NCI-H526 treated with DMSO at 0.1 percent for 48 hours (cell line): ENCODE results near the gene LENG1.
"Not testable (repeated sequence)": the region's sequence is repeated elsewhere in the genome, so short reads cannot be mapped to it uniquely, and the experiment has no call there.

Experiments used
- DNase-seq: peaks from one replicate; lab custom pipeline; 2025; lab: John Stamatoyannopoulos, UW

LENG1 gene

DNA sequence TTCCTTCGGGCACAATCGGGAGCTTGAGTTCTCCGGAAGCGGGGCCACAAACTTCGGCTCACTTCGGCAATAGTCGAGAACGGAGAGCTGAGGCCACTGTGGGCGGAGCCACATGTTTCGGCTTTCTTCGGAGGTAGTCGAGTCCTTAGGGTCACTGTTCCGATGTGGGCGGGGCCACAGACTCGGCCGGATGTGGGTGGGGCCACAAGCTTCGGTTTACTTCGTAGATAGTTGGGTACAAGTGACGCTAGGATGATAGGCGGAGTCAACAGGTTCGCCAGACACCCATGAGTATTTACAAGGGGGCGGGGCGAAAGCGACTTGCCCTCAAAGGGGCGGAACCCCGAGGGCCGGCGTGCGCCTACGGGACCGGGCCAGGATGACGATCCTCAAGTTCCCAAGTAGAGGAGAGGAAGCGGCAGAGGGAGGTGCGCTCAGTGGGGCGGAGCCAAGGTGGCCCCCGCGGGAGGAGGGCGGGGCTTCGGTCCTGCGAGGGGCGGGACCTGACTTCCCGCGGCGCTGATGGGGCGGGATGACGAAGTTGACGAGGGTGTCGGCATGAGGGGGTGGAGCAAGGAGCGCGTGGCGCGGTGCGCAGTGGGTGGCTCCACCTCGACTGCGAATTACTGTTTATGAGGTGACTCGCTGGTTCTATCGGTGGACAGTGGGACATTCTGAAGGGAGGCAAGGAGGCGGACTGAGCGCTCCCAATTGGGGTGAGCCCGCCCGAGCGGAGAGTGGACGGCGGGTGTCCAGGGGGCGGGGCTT lies 30.4 kb upstream of the LENG1 start:
- DNase-seq = peak; percentile 100

DNA sequence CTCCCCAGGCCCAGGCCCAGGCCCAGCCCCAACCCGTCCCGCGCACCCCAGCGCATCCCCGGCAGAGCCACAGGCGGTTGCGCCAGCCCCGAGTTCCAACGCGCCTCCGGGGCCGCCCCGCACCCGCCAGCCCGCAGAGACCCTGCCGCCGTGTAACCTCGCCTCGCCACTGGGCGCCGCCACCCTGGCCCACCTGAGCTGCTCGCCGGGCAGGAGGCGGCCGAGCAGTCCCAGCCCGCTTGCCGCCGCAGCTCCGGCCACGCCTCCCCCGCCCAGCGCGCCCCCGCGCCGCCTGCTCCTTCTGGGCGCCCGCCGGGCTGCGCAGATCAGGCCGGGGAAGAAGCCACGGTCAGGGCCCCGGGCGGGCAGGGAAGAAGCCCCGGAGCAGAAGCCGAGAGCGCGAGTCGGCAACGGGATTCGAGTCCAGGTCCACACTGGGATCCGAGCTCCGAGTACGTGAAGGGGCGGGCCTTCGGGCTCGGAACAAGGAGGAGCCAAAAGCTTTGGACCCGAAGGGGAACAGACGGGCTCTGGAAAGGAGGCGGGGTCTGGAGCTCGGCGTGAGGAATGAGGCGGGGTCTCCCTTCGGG lies 29.7 kb upstream of the LENG1 start, which contains the start of gene MBOAT7:
Gene MBOAT7 (minus strand): TSS at position 436 of the 590 bp plus-strand sequence. CDS start 1,072 bp downstream, outside the sequence.
- no peak for DNase-seq

DNA sequence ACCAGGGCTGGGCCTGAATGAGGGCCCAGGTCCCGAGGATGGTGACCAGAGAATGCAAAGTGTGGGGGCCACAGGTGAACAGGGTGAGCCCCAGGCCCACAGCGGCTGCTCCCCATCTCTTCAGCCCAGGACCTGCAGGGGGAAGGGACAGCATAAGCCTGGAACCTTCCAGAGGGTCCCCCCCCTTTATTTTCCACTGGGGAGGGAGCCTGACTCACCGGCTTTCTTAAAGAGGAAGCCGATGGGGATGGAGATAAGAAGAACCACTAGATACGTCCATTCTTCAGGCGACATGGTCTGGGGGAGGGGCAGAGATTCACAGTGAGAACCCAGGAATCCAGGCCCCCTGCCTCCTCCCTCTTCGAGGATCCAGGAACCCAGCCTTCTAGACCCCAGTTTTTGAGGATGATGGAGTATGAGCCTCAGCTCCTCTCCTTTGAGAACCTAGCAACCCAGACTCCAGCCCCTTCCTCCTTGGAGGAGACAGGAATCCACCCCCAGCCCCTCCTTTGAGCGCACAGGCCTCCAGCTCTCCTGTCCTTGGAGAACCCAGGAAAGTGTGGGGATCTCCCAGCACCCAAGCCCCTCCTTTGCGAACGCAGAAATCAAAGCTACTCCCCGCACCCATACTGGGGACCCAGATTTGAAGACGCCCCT lies 28.8 kb upstream of the LENG1 start:
- DNase-seq = no peak

DNA sequence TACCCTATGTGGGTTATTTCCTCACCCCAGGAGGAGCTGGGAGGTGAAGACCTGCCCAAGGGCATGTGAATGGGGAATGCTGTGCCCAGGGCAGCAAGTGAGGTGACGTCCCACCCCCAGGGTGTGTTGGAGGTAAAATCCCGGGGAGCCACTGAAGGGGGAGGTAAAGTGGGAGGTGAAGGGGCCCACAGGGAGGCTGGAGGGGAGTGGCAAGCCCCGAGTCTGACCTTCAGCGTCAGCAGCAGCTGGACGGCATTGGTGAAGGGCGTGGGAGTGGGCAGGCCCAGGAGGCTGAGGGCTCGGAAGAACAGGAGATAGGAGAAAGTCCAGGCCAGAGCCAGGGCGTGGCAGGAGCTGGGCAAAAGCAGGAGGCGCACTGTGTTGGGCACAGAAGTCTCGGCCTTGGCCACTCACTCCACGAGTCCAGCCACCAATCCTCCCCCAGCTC lies 27.4 kb upstream of the LENG1 start:
- DNase-seq = no peak

DNA sequence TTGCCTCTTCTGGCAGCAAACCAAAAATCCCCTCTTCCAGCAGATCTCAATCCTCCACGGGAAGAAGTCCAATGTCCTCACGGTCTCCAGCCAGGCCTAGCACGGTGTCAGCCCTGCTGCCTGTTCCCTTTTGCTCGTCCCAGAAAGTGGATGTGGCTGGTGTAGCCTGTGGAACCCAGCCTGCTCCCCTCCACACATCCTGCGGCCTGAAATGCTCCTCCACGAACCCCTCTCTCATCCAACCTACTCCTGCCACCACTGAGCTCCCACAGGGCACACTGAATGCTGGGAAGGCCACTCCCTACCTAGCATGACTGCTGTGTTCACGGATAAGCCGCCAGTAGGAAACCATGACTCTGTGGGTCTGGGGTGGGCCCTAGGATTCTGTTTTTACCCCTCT lies 26.8 kb upstream of the LENG1 start:
- DNase-seq = no peak

DNA sequence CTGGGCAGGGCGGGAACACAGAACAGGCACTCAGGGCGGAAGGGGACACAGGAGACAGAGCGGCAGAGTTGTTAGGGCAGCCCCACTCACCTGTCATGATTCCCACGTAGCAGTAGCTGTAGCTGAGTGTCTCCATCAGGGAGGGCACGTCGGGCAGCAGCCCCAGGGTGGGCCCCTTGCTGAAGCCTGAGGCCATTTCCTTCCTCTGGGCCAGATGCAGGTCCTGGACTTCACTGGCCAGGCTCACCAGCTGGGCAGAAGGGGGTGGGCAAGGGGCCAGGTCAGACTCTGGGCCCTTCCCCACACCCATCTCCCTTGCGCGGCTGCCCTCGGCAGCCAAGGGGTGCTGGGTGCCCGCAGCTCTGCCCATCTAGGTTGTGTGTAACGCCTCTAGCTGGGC lies 23.9 kb upstream of the LENG1 start:
- DNase-seq = no peak

DNA sequence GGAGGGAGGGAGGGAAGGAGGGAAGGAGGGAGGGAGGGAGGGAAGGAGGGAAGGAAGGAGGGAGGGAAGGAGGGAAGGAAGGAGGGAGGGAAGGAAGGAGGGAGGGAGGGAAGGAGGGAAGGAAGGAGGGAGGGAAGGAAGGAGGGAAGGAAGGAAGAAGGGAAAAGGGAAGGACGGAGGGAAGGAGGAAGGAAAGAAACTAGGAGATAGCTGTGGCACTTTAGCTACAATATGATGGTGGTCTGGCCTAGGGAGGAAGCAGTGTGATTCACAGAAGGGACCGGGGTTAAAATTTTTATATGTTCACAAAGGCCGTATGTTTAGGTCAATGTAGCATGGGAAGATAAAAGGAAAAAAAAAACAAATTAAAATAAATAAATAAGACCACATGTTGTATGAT lies 22.4 kb upstream of the LENG1 start:
- not testable (repeated sequence) for DNase-seq

DNA sequence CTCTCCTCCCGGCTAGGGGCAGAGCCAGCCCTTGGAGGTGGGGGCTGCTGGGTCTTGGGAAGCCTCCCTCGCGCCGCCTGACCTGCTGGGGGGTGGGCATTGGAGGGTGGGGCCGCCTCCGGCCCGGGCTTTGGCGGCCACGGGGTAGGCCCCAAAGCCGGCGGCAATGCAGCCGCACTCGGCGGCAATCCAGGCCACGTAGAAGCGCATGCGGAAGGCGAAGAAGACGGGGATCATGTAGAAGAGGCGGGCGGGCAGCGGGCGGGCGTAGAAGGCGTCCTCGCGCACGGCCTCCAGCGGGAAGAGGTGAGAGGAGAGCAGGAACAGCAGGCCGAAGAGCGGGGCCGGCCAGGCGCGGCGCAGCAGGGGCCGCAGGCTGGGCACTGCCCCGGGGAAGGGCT lies 21.2 kb upstream of the LENG1 start:
- no peak for DNase-seq

DNA sequence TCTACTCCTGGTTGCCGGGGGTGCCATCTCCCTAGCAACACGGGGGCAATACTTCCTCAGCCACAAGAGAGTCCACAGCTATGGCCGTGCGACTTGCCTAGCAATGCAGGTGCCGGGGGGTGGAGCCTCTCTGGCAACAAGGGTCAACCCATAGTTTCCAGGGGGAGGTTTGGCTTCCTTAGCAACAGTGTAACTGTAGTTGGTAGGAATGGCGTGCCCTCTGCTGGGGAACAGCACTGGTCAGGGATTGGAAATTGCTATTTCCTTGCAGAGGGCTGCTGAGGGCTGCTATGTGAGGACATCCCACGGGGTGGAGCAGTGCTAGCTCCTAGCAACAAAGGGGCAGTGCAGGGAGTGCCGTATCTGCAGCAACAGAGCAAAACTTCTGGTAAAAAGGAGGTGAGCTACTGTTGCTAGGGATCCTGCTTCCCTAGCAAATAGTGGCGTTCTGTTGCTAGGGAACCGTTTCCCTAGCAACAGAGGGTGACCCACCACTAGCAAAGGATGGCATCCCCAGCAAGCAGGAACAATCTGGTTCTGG lies 20.5 kb upstream of the LENG1 start:
- DNase-seq = peak; percentile 88

DNA sequence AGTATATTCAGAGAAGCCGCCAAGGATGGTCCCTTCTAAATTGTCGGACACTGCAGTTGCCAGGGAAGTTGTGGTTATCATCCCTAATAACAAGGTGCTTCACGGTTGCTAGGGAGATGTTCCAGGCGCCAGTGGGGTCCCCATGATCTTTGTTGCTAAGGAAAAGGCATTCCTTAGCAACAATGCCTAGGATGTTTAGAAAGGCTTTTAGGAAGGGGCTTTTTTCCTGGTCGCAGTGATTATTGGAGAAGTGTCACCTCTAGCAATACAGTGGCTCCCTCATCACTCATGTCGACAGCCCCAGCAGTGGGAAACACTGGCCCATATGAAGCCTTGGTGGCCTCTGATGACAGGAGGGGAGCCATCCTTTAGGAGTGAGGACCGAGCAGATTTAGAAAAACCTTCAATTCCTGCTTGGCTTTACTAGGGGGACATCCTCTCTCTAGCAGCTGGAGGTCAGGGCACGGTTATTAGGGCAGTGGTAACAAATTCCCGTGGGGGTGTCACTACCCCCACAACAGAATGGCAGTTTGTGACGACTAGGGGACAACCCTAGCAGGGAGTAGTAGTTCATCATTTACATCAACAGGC lies 19.8 kb upstream of the LENG1 start:
- no peak for DNase-seq

DNA sequence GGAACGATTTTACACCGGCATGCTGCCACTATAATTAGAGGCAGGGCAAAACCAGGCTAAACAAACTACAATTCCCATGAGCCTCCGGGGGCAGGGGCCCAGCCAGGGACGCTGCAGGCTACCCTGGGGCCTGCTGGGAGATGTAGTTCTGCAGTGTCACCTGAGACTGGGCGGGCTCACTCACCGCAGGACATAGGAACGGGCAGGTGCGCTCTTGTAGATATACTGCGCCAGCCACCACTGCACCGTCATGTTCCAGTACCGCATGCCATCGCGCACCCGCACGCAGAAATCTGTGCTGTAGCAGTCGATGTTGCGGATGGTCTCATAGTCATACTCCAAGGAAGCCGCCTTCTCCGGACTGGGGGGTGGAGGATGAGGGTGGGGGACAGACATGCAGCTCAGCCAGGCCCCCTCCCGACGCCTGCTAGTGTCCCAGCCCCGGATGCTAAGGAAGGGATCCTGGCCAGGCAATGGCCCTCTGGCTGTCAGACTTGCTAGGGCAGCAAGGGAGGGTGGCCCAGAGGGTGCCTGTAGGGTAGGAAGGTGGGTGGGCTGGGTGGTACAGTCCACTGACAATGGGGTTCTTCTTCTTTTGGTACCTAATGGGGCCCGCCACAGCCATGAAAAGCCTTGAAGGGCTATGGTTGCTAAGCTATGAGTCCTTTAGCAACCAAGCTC lies 19.2 kb upstream of the LENG1 start:
- peak; percentile 87 for DNase-seq

DNA sequence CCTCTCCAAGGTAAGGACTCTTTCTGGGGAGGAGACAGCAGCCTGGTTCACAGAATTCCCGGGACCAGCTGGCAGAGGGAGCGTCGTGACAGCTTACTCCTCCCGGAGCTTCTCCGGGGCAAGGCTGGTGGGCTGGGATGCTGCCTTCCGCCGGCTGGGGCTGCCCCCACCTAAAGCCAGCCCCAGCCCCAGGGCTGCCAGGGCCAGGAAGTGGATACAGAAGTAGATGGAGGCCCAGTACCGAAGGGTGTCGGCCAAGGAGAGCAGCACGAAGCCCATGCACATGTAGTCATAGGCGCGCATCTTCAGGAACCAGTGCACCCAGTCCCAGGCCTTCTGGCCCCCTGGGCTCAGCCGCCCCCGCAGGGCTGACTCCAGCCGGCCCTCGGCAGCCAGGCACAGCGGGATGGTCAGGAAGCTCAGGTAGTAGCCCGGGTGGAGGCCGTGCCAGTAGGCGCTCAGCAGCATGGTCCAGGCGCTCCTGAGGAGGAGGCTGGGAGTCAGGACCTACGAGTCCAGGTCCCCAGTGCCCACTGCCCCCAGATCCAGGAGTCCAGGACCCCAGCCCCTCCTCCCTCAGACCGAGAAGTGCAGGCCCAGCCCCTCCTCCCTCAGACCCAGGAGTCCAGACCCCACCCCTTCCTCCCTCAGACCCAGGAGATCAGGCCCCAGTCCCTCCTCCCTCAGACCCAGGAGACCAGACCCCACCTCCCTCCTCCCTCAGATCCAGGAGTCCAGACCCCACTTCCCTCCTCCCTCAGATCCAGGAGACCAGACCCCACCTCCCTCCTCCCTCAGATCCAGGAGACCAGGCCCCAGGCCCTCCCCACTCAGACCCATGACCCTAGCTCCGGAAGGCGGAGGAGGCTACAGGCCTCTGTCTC lies 14.7 kb upstream of the LENG1 start:
- no peak for DNase-seq

DNA sequence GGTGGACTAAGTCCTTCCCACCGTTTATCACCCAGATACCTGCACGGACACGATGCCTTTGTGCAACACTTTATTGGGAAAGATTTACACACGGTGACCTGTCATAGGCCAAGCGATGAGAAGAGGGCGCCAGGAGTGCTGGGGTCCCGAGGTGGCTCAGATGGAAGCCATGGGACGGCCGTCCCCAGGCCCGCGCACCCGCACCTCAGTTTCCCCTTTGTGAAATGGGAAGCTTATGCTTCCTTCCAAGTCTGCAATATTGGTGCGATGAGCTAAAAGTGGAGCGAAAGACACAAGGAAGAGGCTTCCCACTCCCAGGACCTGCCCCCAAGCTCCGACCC lies 13.8 kb upstream of the LENG1 start:
- no peak for DNase-seq

DNA sequence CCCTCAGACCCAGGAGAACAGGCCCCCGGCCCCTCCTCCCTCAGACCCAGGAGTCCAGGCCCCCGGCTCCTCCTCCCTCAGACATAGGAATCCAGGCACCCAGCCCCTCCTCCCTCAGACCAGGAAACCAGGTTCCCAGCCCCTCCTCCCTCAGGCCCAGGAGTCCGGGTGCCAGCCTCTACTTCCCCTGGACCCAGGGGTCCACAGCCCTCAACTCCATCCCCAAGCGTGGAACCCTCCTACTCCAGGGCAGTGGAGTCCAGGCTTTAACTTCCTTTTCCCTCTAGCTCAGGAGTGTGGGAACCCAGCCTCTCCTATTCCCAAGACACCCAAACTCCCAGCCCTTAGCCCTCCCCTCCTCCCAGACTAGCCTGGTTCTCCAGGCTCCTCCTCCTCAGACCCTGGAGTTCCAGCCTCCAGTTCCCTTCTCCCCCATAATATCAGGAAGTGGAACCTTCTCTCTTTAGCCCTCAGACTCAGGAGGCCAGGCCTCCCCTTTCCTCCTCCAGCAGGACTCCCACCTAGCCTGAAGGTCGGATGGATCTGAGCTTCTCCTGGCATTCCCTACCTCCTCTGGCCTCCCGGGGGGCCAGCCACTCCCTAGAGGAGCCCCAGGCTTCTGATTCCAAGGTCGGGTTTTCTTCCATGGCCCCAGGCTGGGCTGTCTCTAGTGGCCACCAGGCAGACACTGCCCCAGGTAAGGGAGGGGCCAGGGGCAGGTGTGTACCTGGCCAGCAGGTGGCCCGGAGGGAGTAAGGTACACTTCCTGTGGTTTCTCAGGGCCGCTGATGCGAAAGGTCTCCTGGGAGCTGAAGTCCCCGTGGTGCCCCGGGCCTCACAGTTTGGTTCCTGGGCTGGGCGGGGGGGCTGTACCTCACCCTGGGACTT lies 13.2 kb upstream of the LENG1 start, which contains the start of gene TMC4:
Gene TMC4 (minus strand): TSS at position 690 of the 888 bp plus-strand sequence. CDS start 43 bp downstream, at position 647.
- peak; percentile 89 for DNase-seq

DNA sequence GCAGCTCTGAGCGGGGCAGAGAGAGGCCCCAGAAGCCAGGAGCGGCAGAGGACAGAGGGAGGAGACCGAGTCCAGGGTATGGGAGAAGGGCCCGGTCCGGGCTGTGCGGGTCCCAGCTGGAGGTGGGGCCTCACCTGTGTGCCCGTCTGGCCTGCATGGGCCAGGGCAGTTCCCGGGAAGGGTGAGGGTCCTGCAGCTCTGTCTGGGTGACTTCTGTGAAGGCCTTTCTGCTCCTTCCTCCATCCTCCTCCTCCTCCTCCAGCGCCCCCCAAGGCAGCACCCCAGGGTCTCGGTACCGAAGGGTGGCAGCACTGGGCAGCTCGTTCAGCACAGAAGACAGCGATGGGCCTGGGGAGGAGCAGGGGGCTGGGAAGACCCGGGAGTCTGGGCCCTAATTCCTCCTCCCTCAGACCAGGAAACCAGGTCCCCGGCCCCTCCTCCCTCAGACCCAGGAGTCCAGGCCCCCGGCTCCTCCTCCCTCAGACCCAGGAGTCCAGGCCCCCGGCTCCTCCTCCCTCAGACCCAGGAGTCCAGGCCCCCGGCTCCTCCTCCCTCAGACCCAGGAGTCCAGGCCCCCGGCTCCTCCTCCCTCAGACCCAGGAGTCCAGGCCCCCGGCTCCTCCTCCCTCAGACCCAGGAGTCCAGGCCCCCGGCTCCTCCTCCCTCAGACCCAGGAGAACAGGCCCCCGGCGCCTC lies 12.4 kb upstream of the LENG1 start:
- not testable (repeated sequence) for DNase-seq

DNA sequence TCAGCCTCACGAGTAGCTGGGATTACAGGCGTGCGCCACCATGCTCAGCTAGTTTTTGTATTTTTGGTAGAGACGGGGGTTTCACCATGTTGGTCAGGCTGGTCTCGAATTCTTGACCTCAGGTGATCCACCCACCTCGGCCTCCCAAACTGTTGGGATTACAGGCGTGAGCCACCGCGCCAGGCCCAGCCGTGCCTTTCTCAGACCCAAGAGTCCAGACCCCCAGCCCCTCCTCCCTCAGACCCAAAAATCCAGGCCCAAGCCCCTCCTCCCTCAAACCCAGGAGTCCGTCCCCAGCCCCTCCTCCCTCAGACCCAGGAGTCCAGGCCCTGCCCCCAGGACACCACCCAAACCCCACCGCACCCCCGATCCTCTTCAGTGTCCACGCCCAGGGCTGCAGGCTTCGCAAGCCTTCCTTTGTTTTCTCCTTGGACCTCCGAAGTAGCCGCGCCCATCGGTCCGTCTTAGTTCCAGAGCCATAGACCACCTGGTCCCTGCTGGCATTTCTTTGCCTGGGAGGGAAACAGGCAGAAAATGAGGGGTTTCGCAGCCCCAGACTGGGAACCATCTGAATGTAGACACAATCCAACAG lies 9.7 kb upstream of the LENG1 start:
- DNase-seq = no peak

DNA sequence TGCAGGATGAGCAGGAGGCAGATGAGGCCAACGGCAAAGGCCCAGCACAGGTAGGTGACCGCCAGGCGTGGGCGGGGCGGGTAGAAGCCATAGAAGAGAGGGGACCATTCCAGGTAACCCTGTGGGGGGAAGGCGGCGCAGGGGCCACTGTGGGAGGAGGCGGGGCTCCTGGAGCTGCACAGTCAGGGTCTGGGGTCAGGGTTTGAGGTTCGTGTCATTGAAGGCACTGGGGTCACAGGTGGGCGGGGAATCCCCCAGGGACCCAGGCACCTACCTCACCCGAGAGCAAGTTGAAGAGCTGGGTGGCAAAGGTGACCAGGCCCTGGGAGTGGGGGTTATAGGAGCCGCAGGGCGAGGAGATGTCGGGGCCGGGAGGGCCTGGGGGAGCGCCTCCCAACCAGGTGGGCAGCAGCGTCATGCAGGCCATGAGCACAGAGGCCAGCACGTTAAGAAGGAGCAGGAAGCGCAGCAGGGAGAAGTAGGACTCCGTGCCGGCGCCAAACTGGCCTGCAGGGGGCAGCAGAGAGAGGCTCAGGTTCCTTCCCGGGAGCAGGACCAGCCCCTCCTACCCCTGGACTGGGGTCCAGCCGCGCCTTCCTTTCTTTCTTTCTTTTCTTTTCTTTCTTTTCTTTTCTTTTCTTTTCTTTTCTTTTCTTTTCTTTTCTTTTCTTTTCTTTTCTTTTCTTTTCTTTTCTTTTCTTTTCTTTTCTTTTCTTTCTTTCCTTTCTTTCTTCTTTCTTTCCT lies 8.8 kb upstream of the LENG1 start:
- peak; percentile 82 for DNase-seq

DNA sequence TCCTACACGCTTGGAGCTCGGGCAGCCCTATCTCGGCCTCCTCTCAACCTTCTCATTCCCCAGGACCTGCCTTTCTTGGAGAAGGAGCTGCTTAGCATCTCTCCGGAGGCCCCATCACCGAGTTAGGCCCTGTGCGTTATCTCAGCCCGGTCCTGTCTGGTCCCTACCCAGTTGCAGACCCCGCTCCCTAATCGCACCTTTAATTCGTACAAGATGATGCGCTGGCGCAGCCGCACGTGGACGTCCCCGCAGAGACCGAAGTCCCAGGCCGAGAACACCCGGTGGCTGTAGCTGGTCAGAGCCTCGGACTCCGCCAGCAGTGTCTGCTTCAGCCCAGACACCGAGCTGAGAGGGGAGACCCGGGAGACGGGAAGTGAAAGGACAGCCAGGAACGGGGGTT lies 5.7 kb upstream of the LENG1 start:
- no peak for DNase-seq
